ENCODE measurements around the gene BIRC3. TPM values are rescaled to one million over a fixed set of nuclear protein-coding genes. Genes with fewer than 3 reads are reported as not detected.

BIRC3 gene
- total RNA-seq, 2 experiments from 2014 or later, result 27.2 to 66.9 TPM

- no peak overlapping the region for H3K4me3 ChIP-seq (ENCODE audit: low read depth, low read length, poor library complexity, severe bottlenecking)
- H3K9me3 ChIP-seq (ENCODE audit: low read length), result no peaks in the 10 kb centered on the region
- no peak overlapping the region for H3K27ac ChIP-seq (ENCODE audit: low read depth, low read length, poor library complexity, severe bottlenecking)
- no peaks in the 10 kb centered on the region for H3K36me3 ChIP-seq (ENCODE audit: insufficient read depth, low read length)
- H3K79me2 ChIP-seq (ENCODE audit: insufficient read depth, low read depth, low read length), result no peaks in the 10 kb centered on the region
- ChIA-PET CTCF (ENCODE audit: unreplicated experiment) (no interaction called here), POLR2A (interaction anchor here (1.3 to 1.4 kb wide), 2 partner anchors 10 to 12 kb away, joined by 3 to 9 read pairs; no protein-coding TSS in a partner anchor)
- BruUV-seq (replicated peaks), result no TSS peak
- no peaks in the 10 kb centered on the region for H3K9me2 ChIP-seq (ENCODE audit: insufficient read depth, low read length)
- TF ChIP-seq, protein P1, sequence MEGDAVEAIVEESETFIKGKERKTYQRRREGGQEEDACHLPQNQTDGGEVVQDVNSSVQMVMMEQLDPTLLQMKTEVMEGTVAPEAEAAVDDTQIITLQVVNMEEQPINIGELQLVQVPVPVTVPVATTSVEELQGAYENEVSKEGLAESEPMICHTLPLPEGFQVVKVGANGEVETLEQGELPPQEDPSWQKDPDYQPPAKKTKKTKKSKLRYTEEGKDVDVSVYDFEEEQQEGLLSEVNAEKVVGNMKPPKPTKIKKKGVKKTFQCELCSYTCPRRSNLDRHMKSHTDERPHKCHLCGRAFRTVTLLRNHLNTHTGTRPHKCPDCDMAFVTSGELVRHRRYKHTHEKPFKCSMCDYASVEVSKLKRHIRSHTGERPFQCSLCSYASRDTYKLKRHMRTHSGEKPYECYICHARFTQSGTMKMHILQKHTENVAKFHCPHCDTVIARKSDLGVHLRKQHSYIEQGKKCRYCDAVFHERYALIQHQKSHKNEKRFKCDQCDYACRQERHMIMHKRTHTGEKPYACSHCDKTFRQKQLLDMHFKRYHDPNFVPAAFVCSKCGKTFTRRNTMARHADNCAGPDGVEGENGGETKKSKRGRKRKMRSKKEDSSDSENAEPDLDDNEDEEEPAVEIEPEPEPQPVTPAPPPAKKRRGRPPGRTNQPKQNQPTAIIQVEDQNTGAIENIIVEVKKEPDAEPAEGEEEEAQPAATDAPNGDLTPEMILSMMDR (conservative IDR thresholded peaks at IDR 0.05; ENCODE audit: low read length), result no peak
- no peak for TF ChIP-seq EZH2phosphoT487 (IDR thresholded peaks at IDR 0.05; ENCODE audit: borderline replicate concordance, low read depth, low read length)
- H2AFZ ChIP-seq (ENCODE audit: low read length), result no peak overlapping the region
- intact Hi-C loops (cut with micrococcal nuclease; ENCODE audit: unreplicated experiment), result loop anchor here (10.0 kb wide), 1 partner anchor 366 kb away; the partner anchor contains the start of genes ANGPTL5 and CEP126
- DNase-seq (ENCODE audit: low spot score), result no peak
- H4K20me1 ChIP-seq (ENCODE audit: insufficient read depth, low read length), result no peaks in the 10 kb centered on the region
- H3K4me2 ChIP-seq (ENCODE audit: low read length), result peak overlapping the region; percentile 2; the same call in 1 of the 2 replicates
- H3K4me1 ChIP-seq (ENCODE audit: insufficient read depth, low read length, poor library complexity, severe bottlenecking), result no peaks in the 10 kb centered on the region
These were observed 36.9 kb upstream of the BIRC3 start for GRCh38 chr11:102280245-102280833.

DNA sequence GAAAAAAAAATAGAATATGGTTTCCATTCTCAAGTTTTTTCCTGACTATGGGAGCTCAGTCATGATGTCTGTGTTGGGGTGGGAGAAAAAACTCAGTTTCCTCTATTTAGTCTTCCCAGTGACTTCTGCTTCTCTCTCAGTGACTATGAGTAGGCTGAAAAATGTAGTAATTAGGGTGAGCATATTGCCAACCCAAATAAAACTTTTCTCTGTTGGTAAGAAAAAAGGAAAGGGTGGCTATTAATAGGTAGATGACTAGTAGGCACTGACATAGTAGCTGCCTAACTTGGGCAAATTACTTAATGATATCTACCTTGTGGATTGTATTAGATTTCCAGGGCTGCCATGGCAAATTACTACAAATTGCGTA, 34.2 kb upstream of the BIRC3 start:
- ChIA-PET POLR2A (interaction anchor here (0.6 to 1.1 kb wide), 3 partner anchors 10 to 124 kb away, joined by 3 read pairs; no protein-coding TSS in a partner anchor), CTCF (ENCODE audit: unreplicated experiment) (interaction anchor here (0.5 kb wide), 1 partner anchor 8 kb away, joined by 3 read pairs; no protein-coding TSS in a partner anchor)
- Histone ChIP-seq H3K4me2 (ENCODE audit: low read length) (no peak overlapping the region), H3K27ac (ENCODE audit: low read depth, low read length, poor library complexity, severe bottlenecking) (no peak overlapping the region), H3K9me3 (ENCODE audit: low read length) (no peaks in the 10 kb centered on the region), H3K9me2 (ENCODE audit: insufficient read depth, low read length) (no peaks in the 10 kb centered on the region), H4K20me1 (ENCODE audit: insufficient read depth, low read length) (no peaks in the 10 kb centered on the region), H3K4me1 (ENCODE audit: insufficient read depth, low read length, poor library complexity, severe bottlenecking) (peaks cover 5% of the 10 kb centered on the region), H3K79me2 (ENCODE audit: insufficient read depth, low read depth, low read length) (no peaks in the 10 kb centered on the region), H3K4me3 (ENCODE audit: low read depth, low read length, poor library complexity, severe bottlenecking) (no peak overlapping the region), H2AFZ (ENCODE audit: low read length) (no peak overlapping the region), H3K36me3 (ENCODE audit: insufficient read depth, low read length) (no peaks in the 10 kb centered on the region)
- TF ChIP-seq EZH2phosphoT487 (IDR thresholded peaks at IDR 0.05; ENCODE audit: borderline replicate concordance, low read depth, low read length), result no peak
- TF ChIP-seq, protein P1 (conservative IDR thresholded peaks at IDR 0.05; ENCODE audit: low read length), result no peak
- intact Hi-C loops (cut with micrococcal nuclease; ENCODE audit: unreplicated experiment), result loop anchor here (10.0 kb wide), 1 partner anchor 368 kb away; the partner anchor contains the start of genes ANGPTL5 and CEP126
- no TSS peak for BruUV-seq (replicated peaks)
- DNase-seq (ENCODE audit: low spot score), result no peak

DNA sequence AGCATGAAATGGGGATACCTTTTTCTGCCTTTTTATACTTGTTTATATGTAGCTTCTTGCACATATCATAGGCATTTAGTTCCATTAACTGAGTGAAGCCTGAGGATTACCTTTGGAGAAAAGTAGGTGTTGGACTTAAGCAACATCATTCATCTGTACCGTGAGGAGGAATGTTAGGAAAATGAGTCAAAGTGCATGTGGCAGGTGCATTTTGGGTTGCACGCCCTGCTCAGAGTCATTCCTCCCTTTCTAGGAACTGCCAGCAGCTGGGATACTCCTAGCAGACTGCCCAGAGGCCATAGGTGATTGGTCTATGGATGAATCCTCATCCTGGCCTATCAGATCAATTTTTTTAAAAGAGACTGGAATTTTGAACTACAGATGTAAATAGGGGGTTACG, 33.3 kb upstream of the BIRC3 start:
- Histone ChIP-seq H3K9me3 (ENCODE audit: low read length) (no peaks in the 10 kb centered on the region), H3K36me3 (ENCODE audit: insufficient read depth, low read length) (no peaks in the 10 kb centered on the region), H4K20me1 (ENCODE audit: insufficient read depth, low read length) (no peaks in the 10 kb centered on the region), H3K9me2 (ENCODE audit: insufficient read depth, low read length) (no peaks in the 10 kb centered on the region), H3K4me2 (ENCODE audit: low read length) (no peak overlapping the region), H3K4me3 (ENCODE audit: low read depth, low read length, poor library complexity, severe bottlenecking) (no peak overlapping the region), H2AFZ (ENCODE audit: low read length) (no peak overlapping the region), H3K79me2 (ENCODE audit: insufficient read depth, low read depth, low read length) (no peaks in the 10 kb centered on the region), H3K27ac (ENCODE audit: low read depth, low read length, poor library complexity, severe bottlenecking) (no peak overlapping the region), H3K4me1 (ENCODE audit: insufficient read depth, low read length, poor library complexity, severe bottlenecking) (peaks cover 12% of the 10 kb centered on the region)
- CTCF ChIA-PET (ENCODE audit: unreplicated experiment), result no interaction called here
- intact Hi-C loops (cut with micrococcal nuclease; ENCODE audit: unreplicated experiment), result loop anchor here (10.0 kb wide), 1 partner anchor 369 kb away; the partner anchor contains the start of genes ANGPTL5 and CEP126
- POLR2A ChIA-PET, result interaction anchor here (0.5 to 1.1 kb wide), 3 partner anchors 11 to 123 kb away, joined by 3 read pairs; no protein-coding TSS in a partner anchor
- no TSS peak for BruUV-seq (replicated peaks)
- TF ChIP-seq EZH2phosphoT487 (IDR thresholded peaks at IDR 0.05; ENCODE audit: borderline replicate concordance, low read depth, low read length), result no peak
- TF ChIP-seq, protein P1 (conservative IDR thresholded peaks at IDR 0.05; ENCODE audit: low read length), result no peak
- no peak for DNase-seq (ENCODE audit: low spot score)
